ENCODE data around the gene KCNG2.

GRCh38 chr18:79873449-79874110 is 75.8 kb downstream of the KCNG2 start:
- TF ChIP-seq CTCF (IDR thresholded peaks at IDR 0.05) (no peak), EZH2phosphoT487 (IDR thresholded peaks at IDR 0.05) (no peak)

Data from neural progenitor cell (in vitro differentiated cells).